Measurements from ENCODE around the gene MYH11.

DNA sequence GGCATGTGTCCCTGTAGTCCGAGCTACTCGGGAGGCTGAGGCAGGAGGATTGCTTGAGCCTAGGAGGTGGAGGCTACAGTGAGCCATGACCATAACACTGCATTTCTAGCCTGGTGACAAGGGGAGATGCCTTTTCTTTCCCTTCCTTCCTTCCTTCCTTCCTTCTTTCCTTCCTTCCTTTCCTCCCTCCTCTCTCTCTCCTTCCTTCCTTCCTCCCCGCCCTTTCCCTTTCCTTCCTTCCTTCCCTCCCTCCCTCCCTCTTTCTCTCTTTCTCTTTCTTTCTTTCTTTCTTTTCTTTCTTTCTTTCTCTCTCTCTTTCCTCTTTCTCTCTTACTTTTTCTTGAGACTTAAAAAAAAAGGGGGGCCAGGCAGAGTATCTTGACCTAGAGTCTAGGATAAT, 34.7 kb upstream of the MYH11 start:
- no peak for TF ChIP-seq POLR2AphosphoS5 (IDR thresholded peaks at IDR 0.05; ENCODE audit: borderline replicate concordance, low read depth, low read length)
- TF ChIP-seq EZH2 (IDR thresholded peaks at IDR 0.05), result no peak
